ENCODE measurements around the gene ITPR2.

Gene ITPR2

DNA sequence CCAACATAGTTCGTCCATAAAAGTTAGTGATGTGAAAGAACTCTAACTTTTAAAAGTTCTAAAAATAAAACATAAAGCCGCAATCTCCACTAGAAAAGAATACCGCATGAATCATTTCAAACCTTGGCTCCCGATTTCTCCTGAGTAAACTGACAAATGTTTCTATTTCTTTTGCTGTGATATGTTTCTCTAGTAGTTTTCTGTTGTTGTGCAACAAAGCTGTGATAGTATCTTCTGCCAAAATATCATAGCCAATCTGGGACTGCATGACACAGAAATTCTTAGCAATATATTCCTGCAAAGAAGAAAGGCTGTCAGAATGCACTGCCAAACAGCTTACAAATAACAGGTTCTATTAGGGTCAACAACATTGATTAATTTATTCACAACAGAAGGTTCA is 174.0 kb downstream of the ITPR2 start:
- H3K27ac ChIP-seq (replicated peaks) = no peak overlapping the region
- no peak for DNase-seq (ENCODE audit: low read depth in 1 of 2, low spot score in 1 of 2)
- no peak overlapping the region for H3K4me3 ChIP-seq (replicated peaks; ENCODE audit: insufficient read depth, low read length)
- TF ChIP-seq, protein P1, sequence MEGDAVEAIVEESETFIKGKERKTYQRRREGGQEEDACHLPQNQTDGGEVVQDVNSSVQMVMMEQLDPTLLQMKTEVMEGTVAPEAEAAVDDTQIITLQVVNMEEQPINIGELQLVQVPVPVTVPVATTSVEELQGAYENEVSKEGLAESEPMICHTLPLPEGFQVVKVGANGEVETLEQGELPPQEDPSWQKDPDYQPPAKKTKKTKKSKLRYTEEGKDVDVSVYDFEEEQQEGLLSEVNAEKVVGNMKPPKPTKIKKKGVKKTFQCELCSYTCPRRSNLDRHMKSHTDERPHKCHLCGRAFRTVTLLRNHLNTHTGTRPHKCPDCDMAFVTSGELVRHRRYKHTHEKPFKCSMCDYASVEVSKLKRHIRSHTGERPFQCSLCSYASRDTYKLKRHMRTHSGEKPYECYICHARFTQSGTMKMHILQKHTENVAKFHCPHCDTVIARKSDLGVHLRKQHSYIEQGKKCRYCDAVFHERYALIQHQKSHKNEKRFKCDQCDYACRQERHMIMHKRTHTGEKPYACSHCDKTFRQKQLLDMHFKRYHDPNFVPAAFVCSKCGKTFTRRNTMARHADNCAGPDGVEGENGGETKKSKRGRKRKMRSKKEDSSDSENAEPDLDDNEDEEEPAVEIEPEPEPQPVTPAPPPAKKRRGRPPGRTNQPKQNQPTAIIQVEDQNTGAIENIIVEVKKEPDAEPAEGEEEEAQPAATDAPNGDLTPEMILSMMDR (IDR thresholded peaks at IDR 0.05; ENCODE audit: insufficient read depth, low read length) = no peak
- H3K27me3 ChIP-seq (ENCODE audit: insufficient read depth, poor library complexity, severe bottlenecking) = no peaks in the 10 kb centered on the region

DNA sequence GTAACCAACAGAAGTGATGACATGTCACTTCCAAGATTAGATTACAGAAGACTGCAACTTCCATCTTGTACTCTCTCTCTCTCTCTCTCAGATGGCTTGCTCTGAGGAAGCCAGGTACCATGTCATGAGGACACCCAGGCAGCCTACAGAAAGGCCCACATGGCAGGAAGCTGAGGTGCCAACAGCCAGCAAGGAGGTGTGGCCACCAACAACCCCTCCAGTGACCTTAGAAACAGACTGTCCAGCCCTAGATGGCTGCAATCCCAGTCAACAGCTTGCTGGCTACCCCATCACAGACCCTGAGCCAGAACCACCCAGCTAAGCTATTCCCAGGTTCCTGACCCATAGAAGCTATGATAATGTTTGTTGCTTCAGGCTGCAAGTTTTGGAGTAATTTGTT is 178.4 kb downstream of the ITPR2 start:
- Histone ChIP-seq H3K4me3 (replicated peaks; ENCODE audit: insufficient read depth, low read length) (no peak overlapping the region), H3K27me3 (ENCODE audit: insufficient read depth, poor library complexity, severe bottlenecking) (no peaks in the 10 kb centered on the region), H3K27ac (replicated peaks) (no peak overlapping the region)
- DNase-seq (ENCODE audit: low read depth in 1 of 2, low spot score in 1 of 2) = no peak
- TF ChIP-seq POLR2AphosphoS5 (IDR thresholded peaks at IDR 0.05; ENCODE audit: low read depth) = no peak
- TF ChIP-seq GABPA (IDR thresholded peaks at IDR 0.05; ENCODE audit: low read depth) = no peak
- TF ChIP-seq SPI1 (IDR thresholded peaks at IDR 0.05; ENCODE audit: borderline replicate concordance, low read depth) = no peak
- TF ChIP-seq, protein P1 (IDR thresholded peaks at IDR 0.05; ENCODE audit: insufficient read depth, low read length) = no peak
- TF ChIP-seq, protein P2, sequence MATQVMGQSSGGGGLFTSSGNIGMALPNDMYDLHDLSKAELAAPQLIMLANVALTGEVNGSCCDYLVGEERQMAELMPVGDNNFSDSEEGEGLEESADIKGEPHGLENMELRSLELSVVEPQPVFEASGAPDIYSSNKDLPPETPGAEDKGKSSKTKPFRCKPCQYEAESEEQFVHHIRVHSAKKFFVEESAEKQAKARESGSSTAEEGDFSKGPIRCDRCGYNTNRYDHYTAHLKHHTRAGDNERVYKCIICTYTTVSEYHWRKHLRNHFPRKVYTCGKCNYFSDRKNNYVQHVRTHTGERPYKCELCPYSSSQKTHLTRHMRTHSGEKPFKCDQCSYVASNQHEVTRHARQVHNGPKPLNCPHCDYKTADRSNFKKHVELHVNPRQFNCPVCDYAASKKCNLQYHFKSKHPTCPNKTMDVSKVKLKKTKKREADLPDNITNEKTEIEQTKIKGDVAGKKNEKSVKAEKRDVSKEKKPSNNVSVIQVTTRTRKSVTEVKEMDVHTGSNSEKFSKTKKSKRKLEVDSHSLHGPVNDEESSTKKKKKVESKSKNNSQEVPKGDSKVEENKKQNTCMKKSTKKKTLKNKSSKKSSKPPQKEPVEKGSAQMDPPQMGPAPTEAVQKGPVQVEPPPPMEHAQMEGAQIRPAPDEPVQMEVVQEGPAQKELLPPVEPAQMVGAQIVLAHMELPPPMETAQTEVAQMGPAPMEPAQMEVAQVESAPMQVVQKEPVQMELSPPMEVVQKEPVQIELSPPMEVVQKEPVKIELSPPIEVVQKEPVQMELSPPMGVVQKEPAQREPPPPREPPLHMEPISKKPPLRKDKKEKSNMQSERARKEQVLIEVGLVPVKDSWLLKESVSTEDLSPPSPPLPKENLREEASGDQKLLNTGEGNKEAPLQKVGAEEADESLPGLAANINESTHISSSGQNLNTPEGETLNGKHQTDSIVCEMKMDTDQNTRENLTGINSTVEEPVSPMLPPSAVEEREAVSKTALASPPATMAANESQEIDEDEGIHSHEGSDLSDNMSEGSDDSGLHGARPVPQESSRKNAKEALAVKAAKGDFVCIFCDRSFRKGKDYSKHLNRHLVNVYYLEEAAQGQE (IDR thresholded peaks at IDR 0.05; ENCODE audit: insufficient replicate concordance, low read depth) = no peak

DNA sequence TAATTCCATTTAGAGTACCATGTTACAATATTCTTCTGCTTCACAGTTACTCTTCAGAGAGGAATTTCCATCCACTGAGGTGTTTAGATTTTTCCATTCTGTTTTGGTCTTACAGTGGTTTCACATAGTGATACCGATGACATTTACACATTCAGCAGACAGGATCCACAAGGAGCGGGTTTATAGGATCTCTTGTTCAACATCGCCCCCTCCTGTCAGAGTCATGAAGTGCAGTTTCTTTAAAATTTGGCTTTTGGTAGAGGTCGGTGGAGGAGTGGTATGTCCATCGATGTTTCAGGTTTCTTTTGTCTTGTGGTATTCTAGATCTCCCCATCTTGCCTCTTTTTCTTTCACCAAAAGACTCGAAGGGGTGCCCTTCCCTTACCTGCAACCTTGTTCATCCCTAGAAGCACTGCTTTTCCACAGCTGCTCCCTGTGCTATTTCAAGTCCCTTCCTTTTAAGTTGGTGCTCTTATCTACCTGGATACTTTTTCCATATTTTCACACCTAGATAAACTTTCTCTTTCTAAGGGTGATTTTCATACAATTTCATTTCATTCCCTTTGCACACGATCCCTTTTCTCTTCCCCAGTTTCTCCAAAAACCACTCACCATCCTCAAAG is 181.3 kb downstream of the ITPR2 start:
- H3K27me3 ChIP-seq (ENCODE audit: insufficient read depth, poor library complexity, severe bottlenecking) = no peaks in the 10 kb centered on the region
- DNase-seq (ENCODE audit: low read depth in 1 of 2, low spot score in 1 of 2) = peak; percentile 26 to 56
- no peak for TF ChIP-seq SPI1 (IDR thresholded peaks at IDR 0.05; ENCODE audit: borderline replicate concordance, low read depth)
- TF ChIP-seq, protein P1 (IDR thresholded peaks at IDR 0.05; ENCODE audit: insufficient read depth, low read length) = peak; percentile 63

DNA sequence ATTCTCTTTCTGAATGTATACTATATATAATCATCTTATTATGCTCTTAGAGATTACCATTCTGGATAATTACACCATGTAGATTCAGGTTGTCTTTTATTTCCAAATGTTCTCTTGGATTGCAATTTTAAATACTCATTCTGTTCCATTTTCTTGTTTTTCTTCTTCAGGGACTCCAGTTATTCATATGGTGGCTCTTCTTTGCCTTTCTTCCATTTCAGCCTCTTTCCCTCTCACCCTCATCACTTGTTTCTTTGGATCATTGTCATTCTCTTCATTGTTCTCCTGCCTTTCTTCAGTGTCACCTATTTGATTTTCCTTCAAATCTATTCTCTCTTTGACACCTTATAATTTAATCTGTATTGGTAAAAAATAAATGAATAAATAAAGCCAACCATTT is 182.0 kb downstream of the ITPR2 start:
- no peaks in the 10 kb centered on the region for H3K27me3 ChIP-seq (ENCODE audit: insufficient read depth, poor library complexity, severe bottlenecking)
- TF ChIP-seq, protein P2 (IDR thresholded peaks at IDR 0.05; ENCODE audit: insufficient replicate concordance, low read depth) = no peak
- TF ChIP-seq POLR2AphosphoS5 (IDR thresholded peaks at IDR 0.05; ENCODE audit: low read depth) (no peak), GABPA (IDR thresholded peaks at IDR 0.05; ENCODE audit: low read depth) (no peak), SPI1 (IDR thresholded peaks at IDR 0.05; ENCODE audit: borderline replicate concordance, low read depth) (no peak)
- TF ChIP-seq, protein P1 (IDR thresholded peaks at IDR 0.05; ENCODE audit: insufficient read depth, low read length) = no peak
- H3K27ac ChIP-seq (replicated peaks) = no peak overlapping the region
- H3K4me3 ChIP-seq (replicated peaks; ENCODE audit: insufficient read depth, low read length) = no peak overlapping the region
- DNase-seq (ENCODE audit: low read depth in 1 of 2, low spot score in 1 of 2) = no peak

More for the DNA sequence above, 181.3 kb downstream of the ITPR2 start:
- no peak overlapping the region for H3K27ac ChIP-seq (replicated peaks)
- no peak overlapping the region for H3K4me3 ChIP-seq (replicated peaks; ENCODE audit: insufficient read depth, low read length)

Data from HL-60 (cell line).